Measurements from ENCODE around the gene ORC3.

GRCh38 chr6:87655824-87656223 lies 65.9 kb downstream of the ORC3 start:
- TF ChIP-seq POLR2A (IDR thresholded peaks at IDR 0.05): no peak
- TF ChIP-seq, protein P1, sequence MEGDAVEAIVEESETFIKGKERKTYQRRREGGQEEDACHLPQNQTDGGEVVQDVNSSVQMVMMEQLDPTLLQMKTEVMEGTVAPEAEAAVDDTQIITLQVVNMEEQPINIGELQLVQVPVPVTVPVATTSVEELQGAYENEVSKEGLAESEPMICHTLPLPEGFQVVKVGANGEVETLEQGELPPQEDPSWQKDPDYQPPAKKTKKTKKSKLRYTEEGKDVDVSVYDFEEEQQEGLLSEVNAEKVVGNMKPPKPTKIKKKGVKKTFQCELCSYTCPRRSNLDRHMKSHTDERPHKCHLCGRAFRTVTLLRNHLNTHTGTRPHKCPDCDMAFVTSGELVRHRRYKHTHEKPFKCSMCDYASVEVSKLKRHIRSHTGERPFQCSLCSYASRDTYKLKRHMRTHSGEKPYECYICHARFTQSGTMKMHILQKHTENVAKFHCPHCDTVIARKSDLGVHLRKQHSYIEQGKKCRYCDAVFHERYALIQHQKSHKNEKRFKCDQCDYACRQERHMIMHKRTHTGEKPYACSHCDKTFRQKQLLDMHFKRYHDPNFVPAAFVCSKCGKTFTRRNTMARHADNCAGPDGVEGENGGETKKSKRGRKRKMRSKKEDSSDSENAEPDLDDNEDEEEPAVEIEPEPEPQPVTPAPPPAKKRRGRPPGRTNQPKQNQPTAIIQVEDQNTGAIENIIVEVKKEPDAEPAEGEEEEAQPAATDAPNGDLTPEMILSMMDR (IDR thresholded peaks at IDR 0.05): no peak

Data from right lobe of liver (tissue), 4 donors.